Measurements from ENCODE around the gene FUS. TPM values are rescaled to one million over a fixed set of nuclear protein-coding genes. Genes with fewer than 3 reads are reported as not detected.
A peak's percentile ranks its signal among the peaks of the same experiment; 100 is the strongest.

The FUS gene
- total and polyA plus RNA-seq, 2 of the 13 experiments (the other 11 are each of a cell fraction or from before 2014, with no cell fraction given) = 68.1 to 168 TPM

GRCh38 chr16:31138621-31139578 is 41.0 kb upstream of the FUS start (continued):
- TF ChIP-seq XRCC5 (optimal IDR thresholded peaks at IDR 0.05; ENCODE audit: low read length) = no peak
- TF ChIP-seq RFX3 (CRISPR knock-in tag; IDR thresholded peaks at IDR 0.05) = no peak
- TF ChIP-seq KLF6 (CRISPR knock-in tag; IDR thresholded peaks at IDR 0.05) = 0 out of 2 replicates have a peak, but pooled peaks have one; percentile 22
- peak; percentile 45; the same call in 1 of the 2 replicates for TF ChIP-seq ZNF747 (CRISPR knock-in tag; IDR thresholded peaks at IDR 0.05; ENCODE audit: borderline replicate concordance)
- no peak for TF ChIP-seq SNAPC4 (CRISPR knock-in tag; IDR thresholded peaks at IDR 0.05)
- no peak for TF ChIP-seq RARA (CRISPR knock-in tag; IDR thresholded peaks at IDR 0.05)
- no peak for TF ChIP-seq FOXP1 (IDR thresholded peaks at IDR 0.05)
- no peak for TF ChIP-seq FOXP1 (CRISPR knock-in tag; IDR thresholded peaks at IDR 0.05)
- no peak for TF ChIP-seq ZNF354B (CRISPR knock-in tag; IDR thresholded peaks at IDR 0.05)
- no peak for TF ChIP-seq CSRNP1 (CRISPR knock-in tag; IDR thresholded peaks at IDR 0.05)
- no peak for TF ChIP-seq SYNCRIP (IDR thresholded peaks at IDR 0.05; ENCODE audit: insufficient read depth, low read depth, low read length)
- TF ChIP-seq ZFYVE20 (CRISPR knock-in tag; IDR thresholded peaks at IDR 0.05; ENCODE audit: borderline replicate concordance, low read depth) = no peak
- no peak for TF ChIP-seq ZNF264 (CRISPR knock-in tag; IDR thresholded peaks at IDR 0.05)
- TF ChIP-seq ZNF33A (CRISPR knock-in tag; IDR thresholded peaks at IDR 0.05; ENCODE audit: borderline replicate concordance) = no peak
- no peak for TF ChIP-seq DPF2 (CRISPR knock-in tag; IDR thresholded peaks at IDR 0.05; ENCODE audit: borderline replicate concordance, low read depth)
- no peak for TF ChIP-seq ZNF737 (CRISPR knock-in tag; IDR thresholded peaks at IDR 0.05; ENCODE audit: borderline replicate concordance)
- no peak for TF ChIP-seq CCAR2 (optimal IDR thresholded peaks at IDR 0.05; ENCODE audit: low read depth, low read length)
- no peak for TF ChIP-seq CSRNP2 (CRISPR knock-in tag; conservative IDR thresholded peaks at IDR 0.05; ENCODE audit: low read depth)
- TF ChIP-seq ZNF383 (CRISPR knock-in tag; IDR thresholded peaks at IDR 0.05; ENCODE audit: borderline replicate concordance) = no peak
- TF ChIP-seq ATAD3A (CRISPR knock-in tag; IDR thresholded peaks at IDR 0.05) = no peak
- TF ChIP-seq ZNF703 (CRISPR knock-in tag; IDR thresholded peaks at IDR 0.05; ENCODE audit: borderline replicate concordance) = no peak
- TF ChIP-seq HNRNPLL (IDR thresholded peaks at IDR 0.05; ENCODE audit: low read depth, low read length, poor library complexity, severe bottlenecking) = peak; percentile 25

All from HepG2 (cell line).